Measurements from ENCODE around the gene GNB3. TPM values are rescaled to one million over a fixed set of nuclear protein-coding genes. Genes with fewer than 3 reads are reported as not detected.
"Not testable (repeated sequence)": the region's sequence is repeated elsewhere in the genome, so short reads cannot be mapped to it uniquely, and the experiment has no call there.

The GNB3 gene
- total and polyA plus RNA-seq, 4 donors = 2.5 to 27.0 (median 8.5) TPM

GRCh38 chr12:6888360-6888759 is 47.6 kb downstream of the GNB3 start:
- Histone ChIP-seq H3K4me3 (ENCODE audit: low read depth, low read length) (no peak overlapping the region), H3K9me3 (ENCODE audit: control insufficient read depth, insufficient read depth, low read length) (no peaks in the 10 kb centered on the region), H3K27ac (ENCODE audit: low read depth, low read length) (no peak overlapping the region), H3K36me3 (ENCODE audit: control insufficient read depth, insufficient read depth, low read length) (peaks cover 13% of the 10 kb centered on the region), H3K27me3 (ENCODE audit: control insufficient read depth, insufficient read depth, low read length) (no peaks in the 10 kb centered on the region), H3K4me1 (ENCODE audit: control insufficient read depth, insufficient read depth, low read length) (peaks cover 10% of the 10 kb centered on the region)
- DNase-seq (ENCODE audit: low read depth in 4 of 6, low spot score in 6 of 6) = no peak
- 75% methylated on average over 1 of the region's 2 CpGs for WGBS (ENCODE audit: insufficient coverage)

- H3K4me1 ChIP-seq (ENCODE audit: control insufficient read depth, insufficient read depth, low read length) = peaks cover 10% of the 10 kb centered on the region
- H3K27me3 ChIP-seq (ENCODE audit: control insufficient read depth, insufficient read depth, low read length); H3K9me3 ChIP-seq (ENCODE audit: control insufficient read depth, insufficient read depth, low read length); DNase-seq (ENCODE audit: low read depth in 4 of 6, low spot score in 6 of 6); H3K36me3 ChIP-seq (ENCODE audit: control insufficient read depth, insufficient read depth, low read length); H3K27ac ChIP-seq (ENCODE audit: low read depth, low read length); H3K4me3 ChIP-seq (ENCODE audit: low read depth, low read length): not testable (repeated sequence)
- WGBS (ENCODE audit: insufficient coverage) = 86% methylated on average over 2 of the region's 7 CpGs
Observed at GRCh38 chr12:6888794-6889193, 48.1 kb downstream of the GNB3 start.

GRCh38 chr12:6889775-6890573 is 49.2 kb downstream of the GNB3 start:
- not testable (repeated sequence) for H3K4me3 ChIP-seq (ENCODE audit: low read depth, low read length); H3K36me3 ChIP-seq (ENCODE audit: control insufficient read depth, insufficient read depth, low read length); DNase-seq (ENCODE audit: low read depth in 4 of 6, low spot score in 6 of 6); H3K9me3 ChIP-seq (ENCODE audit: control insufficient read depth, insufficient read depth, low read length); H3K27me3 ChIP-seq (ENCODE audit: control insufficient read depth, insufficient read depth, low read length)
- 84% methylated on average over 13 of the region's 21 CpGs for WGBS (ENCODE audit: insufficient coverage)
- H3K4me1 ChIP-seq (ENCODE audit: control insufficient read depth, insufficient read depth, low read length) = peaks cover 10% of the 10 kb centered on the region
- peak overlapping the region; percentile 88 for H3K27ac ChIP-seq (ENCODE audit: low read depth, low read length)

GRCh38 chr12:6890789-6891645 is 50.3 kb downstream of the GNB3 start:
- peak in 5 of 6 donors; percentile 90 to 99 (median 95) for DNase-seq (ENCODE audit: low read depth in 4 of 6, low spot score in 6 of 6)
- Histone ChIP-seq H3K36me3 (ENCODE audit: control insufficient read depth, insufficient read depth, low read length) (no peaks in the 10 kb centered on the region), H3K9me3 (ENCODE audit: control insufficient read depth, insufficient read depth, low read length) (no peaks in the 10 kb centered on the region), H3K4me3 (ENCODE audit: low read depth, low read length) (peak overlapping the region; percentile 58), H3K27ac (ENCODE audit: low read depth, low read length) (peak overlapping the region; percentile 88), H3K27me3 (ENCODE audit: control insufficient read depth, insufficient read depth, low read length) (no peaks in the 10 kb centered on the region), H3K4me1 (ENCODE audit: control insufficient read depth, insufficient read depth, low read length) (peaks cover 10% of the 10 kb centered on the region)
- WGBS (ENCODE audit: insufficient coverage) = 2% methylated on average over 64 of the region's 68 CpGs

GRCh38 chr12:6891646-6892001 is 50.9 kb downstream of the GNB3 start:
- H3K27me3 ChIP-seq (ENCODE audit: control insufficient read depth, insufficient read depth, low read length) = no peaks in the 10 kb centered on the region
- H3K4me1 ChIP-seq (ENCODE audit: control insufficient read depth, insufficient read depth, low read length) = peaks cover 10% of the 10 kb centered on the region
- H3K36me3 ChIP-seq (ENCODE audit: control insufficient read depth, insufficient read depth, low read length) = no peaks in the 10 kb centered on the region
- peak overlapping the region; percentile 87 for H3K27ac ChIP-seq (ENCODE audit: low read depth, low read length)
- WGBS (ENCODE audit: insufficient coverage) = 94% methylated on average over 3 of the region's 5 CpGs
- peak overlapping the region; percentile 53 for H3K4me3 ChIP-seq (ENCODE audit: low read depth, low read length)
- no peaks in the 10 kb centered on the region for H3K9me3 ChIP-seq (ENCODE audit: control insufficient read depth, insufficient read depth, low read length)
- no peak for DNase-seq (ENCODE audit: low read depth in 4 of 6, low spot score in 6 of 6)

- peaks cover 10% of the 10 kb centered on the region for H3K4me1 ChIP-seq (ENCODE audit: control insufficient read depth, insufficient read depth, low read length)
- not testable (repeated sequence) for H3K4me3 ChIP-seq (ENCODE audit: low read depth, low read length); DNase-seq (ENCODE audit: low read depth in 4 of 6, low spot score in 6 of 6); H3K36me3 ChIP-seq (ENCODE audit: control insufficient read depth, insufficient read depth, low read length); H3K9me3 ChIP-seq (ENCODE audit: control insufficient read depth, insufficient read depth, low read length); H3K27ac ChIP-seq (ENCODE audit: low read depth, low read length); H3K27me3 ChIP-seq (ENCODE audit: control insufficient read depth, insufficient read depth, low read length)
- 94% methylated on average over 3 of the region's 3 CpGs for WGBS (ENCODE audit: insufficient coverage)
Observed at GRCh38 chr12:6892683-6893082, 52.0 kb downstream of the GNB3 start.

- Histone ChIP-seq H3K9me3 (ENCODE audit: control insufficient read depth, insufficient read depth, low read length) (no peaks in the 10 kb centered on the region), H3K27ac (ENCODE audit: low read depth, low read length) (no peak overlapping the region), H3K27me3 (ENCODE audit: control insufficient read depth, insufficient read depth, low read length) (no peaks in the 10 kb centered on the region), H3K4me3 (ENCODE audit: low read depth, low read length) (no peak overlapping the region), H3K36me3 (ENCODE audit: control insufficient read depth, insufficient read depth, low read length) (no peaks in the 10 kb centered on the region), H3K4me1 (ENCODE audit: control insufficient read depth, insufficient read depth, low read length) (peaks cover 15% of the 10 kb centered on the region)
- no CpG with 5 or more reads among the region's 3 CpGs for WGBS (ENCODE audit: insufficient coverage)
- DNase-seq (ENCODE audit: low read depth in 4 of 6, low spot score in 6 of 6) = no peak
Observed at GRCh38 chr12:6894321-6894720, 53.6 kb downstream of the GNB3 start.

Other genes starting within 250 kb of the GNB3 start
- 100 to 1,000 TPM; 179 to 185 TPM for gene CHD4, start 233.5 kb upstream of the GNB3 start, total RNA-seq
- 100 to 1,000 TPM; 177 to 185 TPM for gene CHD4, start 233.5 kb upstream of the GNB3 start, polyA plus RNA-seq (ENCODE audit: insufficient read length in 2 of 2)
- gene LPAR5, start 205.0 kb upstream of the GNB3 start, total RNA-seq = 1 to 10 TPM; 2.5 to 3.5 TPM
- gene LPAR5, start 205.0 kb upstream of the GNB3 start, polyA plus RNA-seq (ENCODE audit: insufficient read length in 2 of 2) = 1 to 10 TPM; 6.0 to 9.1 TPM
- gene ACRBP, start 193.5 kb upstream of the GNB3 start, total RNA-seq = 1 to 10 TPM in 1 of 2 donors, under 1 TPM in 1; 0.69 to 3.9 TPM
- gene ACRBP, start 193.5 kb upstream of the GNB3 start, polyA plus RNA-seq (ENCODE audit: insufficient read length in 2 of 2) = 1 to 10 TPM; 1.9 to 3.6 TPM
- 10 to 100 TPM; 87.5 to 90.5 TPM for gene ING4, start 177.8 kb upstream of the GNB3 start, total RNA-seq
- 100 to 1,000 TPM in 1 of 2 donors, 10 to 100 TPM in 1; 94.6 to 104 TPM for gene ING4, start 177.8 kb upstream of the GNB3 start, polyA plus RNA-seq (ENCODE audit: insufficient read length in 2 of 2)
- gene ZNF384, start 151.6 kb upstream of the GNB3 start, total RNA-seq = 10 to 100 TPM; 14.9 to 33.8 TPM
- gene ZNF384, start 151.6 kb upstream of the GNB3 start, polyA plus RNA-seq (ENCODE audit: insufficient read length in 2 of 2) = 10 to 100 TPM; 66.6 to 80.2 TPM
- gene PIANP, start 140.1 kb upstream of the GNB3 start, total RNA-seq = 1 to 10 TPM; 2.0 to 3.8 TPM
- 10 to 100 TPM; 81.7 to 86.8 TPM for gene PIANP, start 140.1 kb upstream of the GNB3 start, polyA plus RNA-seq (ENCODE audit: insufficient read length in 2 of 2)
- 10 to 100 TPM; 43.4 to 80.4 TPM for gene COPS7A, start 116.9 kb upstream of the GNB3 start, total RNA-seq
- gene COPS7A, start 116.9 kb upstream of the GNB3 start, polyA plus RNA-seq (ENCODE audit: insufficient read length in 2 of 2) = 10 to 100 TPM; 83.5 to 98.0 TPM
- 100 to 1,000 TPM in 1 of 2 donors, 10 to 100 TPM in 1; 91.4 to 157 TPM for gene MLF2, start 87.8 kb upstream of the GNB3 start, total RNA-seq
- gene MLF2, start 87.8 kb upstream of the GNB3 start, polyA plus RNA-seq (ENCODE audit: insufficient read length in 2 of 2) = 100 to 1,000 TPM; 300 to 319 TPM
- gene PTMS, start 74.6 kb upstream of the GNB3 start, total RNA-seq = 100 to 1,000 TPM in 1 of 2 donors, 10 to 100 TPM in 1; 50.7 to 191 TPM
- 100 to 1,000 TPM; 916 to 927 TPM for gene PTMS, start 74.6 kb upstream of the GNB3 start, polyA plus RNA-seq (ENCODE audit: insufficient read length in 2 of 2)
- under 1 TPM in 1 of 2 donors, not detected in 1; 0.33 TPM for gene LAG3, start 68.4 kb upstream of the GNB3 start, total RNA-seq
- 1 to 10 TPM in 1 of 2 donors, under 1 TPM in 1; 0.93 to 1.6 TPM for gene LAG3, start 68.4 kb upstream of the GNB3 start, polyA plus RNA-seq (ENCODE audit: insufficient read length in 2 of 2)
- gene CD4, start 51.4 kb upstream of the GNB3 start, total RNA-seq = 10 to 100 TPM; 11.3 to 15.4 TPM
- gene CD4, start 51.4 kb upstream of the GNB3 start, polyA plus RNA-seq (ENCODE audit: insufficient read length in 2 of 2) = 10 to 100 TPM; 13.0 to 16.6 TPM
- gene GPR162, start 19.1 kb upstream of the GNB3 start, total RNA-seq = 10 to 100 TPM; 43.4 to 54.2 TPM
- 100 to 1,000 TPM; 113 to 128 TPM for gene GPR162, start 19.1 kb upstream of the GNB3 start, polyA plus RNA-seq (ENCODE audit: insufficient read length in 2 of 2)
- gene P3H3, start 12.5 kb upstream of the GNB3 start, total RNA-seq = 10 to 100 TPM; 25.7 to 28.7 TPM
- gene P3H3, start 12.5 kb upstream of the GNB3 start, polyA plus RNA-seq (ENCODE audit: insufficient read length in 2 of 2) = 10 to 100 TPM; 22.7 to 42.3 TPM
- gene CDCA3, start 10.4 kb downstream of the GNB3 start, total RNA-seq = 10 to 100 TPM in 1 of 2 donors, 1 to 10 TPM in 1; 4.8 to 17.2 TPM
- 10 to 100 TPM; 17.7 to 22.5 TPM for gene CDCA3, start 10.4 kb downstream of the GNB3 start, polyA plus RNA-seq (ENCODE audit: insufficient read length in 2 of 2)
- gene USP5, start 11.2 kb downstream of the GNB3 start, total RNA-seq = 10 to 100 TPM; 78.6 to 80.1 TPM
- gene USP5, start 11.2 kb downstream of the GNB3 start, polyA plus RNA-seq (ENCODE audit: insufficient read length in 2 of 2) = 100 to 1,000 TPM in 1 of 2 donors, 10 to 100 TPM in 1; 99.0 to 101 TPM
- 100 to 1,000 TPM; 413 to 837 TPM for gene TPI1, start 26.6 kb downstream of the GNB3 start, total RNA-seq
- 100 to 1,000 TPM; 519 to 535 TPM for gene TPI1, start 26.6 kb downstream of the GNB3 start, polyA plus RNA-seq (ENCODE audit: insufficient read length in 2 of 2)
- gene SPSB2, start 32.4 kb downstream of the GNB3 start, total RNA-seq = 1 to 10 TPM; 3.5 to 5.4 TPM
- gene SPSB2, start 32.4 kb downstream of the GNB3 start, polyA plus RNA-seq (ENCODE audit: insufficient read length in 2 of 2) = 1 to 10 TPM; 5.7 to 10.0 TPM
- 10 to 100 TPM; 13.5 to 25.5 TPM for gene LRRC23, start 63.9 kb downstream of the GNB3 start, total RNA-seq
- 10 to 100 TPM; 25.1 to 25.3 TPM for gene LRRC23, start 63.9 kb downstream of the GNB3 start, polyA plus RNA-seq (ENCODE audit: insufficient read length in 2 of 2)
- 100 to 1,000 TPM; 118 to 307 TPM for gene ENO2, start 73.7 kb downstream of the GNB3 start, total RNA-seq
- 100 to 1,000 TPM; 615 to 640 TPM for gene ENO2, start 73.7 kb downstream of the GNB3 start, polyA plus RNA-seq (ENCODE audit: insufficient read length in 2 of 2)
- 10 to 100 TPM; 23.1 to 24.9 TPM for gene ATN1, start 87.0 kb downstream of the GNB3 start, total RNA-seq
- 100 to 1,000 TPM; 208 to 228 TPM for gene ATN1, start 87.0 kb downstream of the GNB3 start, polyA plus RNA-seq (ENCODE audit: insufficient read length in 2 of 2)
- gene RNU7-1, start 102.9 kb downstream of the GNB3 start, total RNA-seq = not detected
- 10 to 100 TPM; 16.2 to 21.9 TPM for gene RNU7-1, start 102.9 kb downstream of the GNB3 start, polyA plus RNA-seq (ENCODE audit: insufficient read length in 2 of 2)
- 100 to 1,000 TPM; 108 to 376 TPM for gene C12orf57, start 103.1 kb downstream of the GNB3 start, total RNA-seq
- 100 to 1,000 TPM; 220 to 243 TPM for gene C12orf57, start 103.1 kb downstream of the GNB3 start, polyA plus RNA-seq (ENCODE audit: insufficient read length in 2 of 2)
- 1 to 10 TPM; 8.4 to 9.3 TPM for gene PTPN6, start 110.4 kb downstream of the GNB3 start, total RNA-seq
- 1 to 10 TPM; 5.7 to 7.9 TPM for gene PTPN6, start 110.4 kb downstream of the GNB3 start, polyA plus RNA-seq (ENCODE audit: insufficient read length in 2 of 2)
- gene PHB2, start 129.7 kb downstream of the GNB3 start, total RNA-seq = 100 to 1,000 TPM in 1 of 2 donors, 10 to 100 TPM in 1; 88.4 to 226 TPM
- gene PHB2, start 129.7 kb downstream of the GNB3 start, polyA plus RNA-seq (ENCODE audit: insufficient read length in 2 of 2) = 100 to 1,000 TPM; 174 to 185 TPM
- gene EMG1, start 130.0 kb downstream of the GNB3 start, total RNA-seq = 10 to 100 TPM; 18.9 to 43.1 TPM
- gene EMG1, start 130.0 kb downstream of the GNB3 start, polyA plus RNA-seq (ENCODE audit: insufficient read length in 2 of 2) = 10 to 100 TPM; 30.1 to 33.3 TPM
- 10 to 100 TPM; 12.7 to 20.4 TPM for gene LPCAT3, start 177.6 kb downstream of the GNB3 start, total RNA-seq
- gene LPCAT3, start 177.6 kb downstream of the GNB3 start, polyA plus RNA-seq (ENCODE audit: insufficient read length in 2 of 2) = 10 to 100 TPM; 35.5 to 42.3 TPM
- gene C1S, start 219.8 kb downstream of the GNB3 start, total RNA-seq = 100 to 1,000 TPM in 1 of 2 donors, 10 to 100 TPM in 1; 77.6 to 122 TPM
- 10 to 100 TPM; 19.1 to 41.3 TPM for gene C1S, start 219.8 kb downstream of the GNB3 start, polyA plus RNA-seq (ENCODE audit: insufficient read length in 2 of 2)

Measured in spinal cord (tissue), 10 donors.